Ecto neural progenitor cell (in vitro differentiated cells): ENCODE data around the gene TNFAIP8L2.
"Not testable (repeated sequence)": the region's sequence is repeated elsewhere in the genome, so short reads cannot be mapped to it uniquely, and the experiment has no call there.

Source experiments
- DNase-seq: peaks from one replicate; pipeline ENCODE4 v3.0.0-alpha.2; 2018; ENCODE audit warnings: low spot score

The TNFAIP8L2 gene

DNA sequence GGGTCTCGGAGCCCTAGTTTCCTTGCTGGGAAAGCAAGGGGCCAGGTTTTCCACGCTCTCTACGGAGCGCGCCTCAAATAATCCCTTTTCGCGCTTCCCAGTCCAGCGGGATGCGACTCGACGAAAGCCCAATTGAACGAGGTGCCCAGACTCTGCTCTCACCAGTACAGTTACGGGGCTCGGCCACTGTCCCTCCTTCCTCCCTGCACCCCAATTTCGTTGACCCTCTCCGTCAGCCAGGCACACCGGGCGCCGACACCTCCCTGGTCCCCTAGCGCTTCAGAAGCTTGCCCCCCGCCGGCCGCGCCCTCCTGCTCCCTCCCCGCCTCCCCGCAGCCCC, 10.4 kb upstream of the TNFAIP8L2 start:
- DNase-seq = peak; percentile 55

DNA sequence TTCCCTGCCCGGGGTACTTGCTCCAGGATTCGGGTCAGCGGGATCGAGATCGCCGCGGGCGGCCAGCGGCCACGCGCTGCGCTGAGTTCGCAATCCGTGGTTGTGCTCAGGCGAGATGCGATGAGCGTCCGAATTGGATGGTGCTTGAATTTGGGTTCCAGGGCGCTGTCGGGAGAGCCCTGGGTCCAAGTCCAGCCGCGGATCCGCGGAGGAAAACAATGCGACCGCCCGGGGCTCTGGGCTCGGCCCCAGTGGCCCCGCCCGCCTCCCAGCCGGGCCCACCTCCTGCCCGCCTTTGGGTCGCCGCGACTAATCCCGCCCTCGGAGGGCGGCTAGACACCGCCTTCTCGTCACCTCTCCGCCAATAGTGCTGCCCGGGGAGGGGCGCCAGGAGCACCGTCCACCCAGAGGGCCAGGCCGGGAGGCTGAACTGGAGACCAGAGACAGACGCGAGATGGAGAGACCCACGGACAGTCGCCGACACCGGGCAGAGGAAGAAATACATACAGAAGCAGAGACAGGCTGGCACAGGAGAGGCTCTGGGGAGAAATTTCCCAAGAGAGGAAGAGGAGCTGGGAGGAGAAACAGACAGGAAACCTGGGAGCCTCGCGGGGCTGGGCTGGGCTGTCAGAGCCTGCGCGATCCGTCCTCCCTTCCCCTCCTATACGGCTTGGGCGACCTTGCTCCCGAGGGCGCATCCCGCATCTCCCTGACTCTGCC, 9.9 kb upstream of the TNFAIP8L2 start, which contains the start of gene SEMA6C:
Gene SEMA6C, minus strand, starts transcription at position 220 of the 720 bp plus-strand sequence. CDS start 4,010 bp downstream, outside the sequence.
- DNase-seq = peak; percentile 95

DNA sequence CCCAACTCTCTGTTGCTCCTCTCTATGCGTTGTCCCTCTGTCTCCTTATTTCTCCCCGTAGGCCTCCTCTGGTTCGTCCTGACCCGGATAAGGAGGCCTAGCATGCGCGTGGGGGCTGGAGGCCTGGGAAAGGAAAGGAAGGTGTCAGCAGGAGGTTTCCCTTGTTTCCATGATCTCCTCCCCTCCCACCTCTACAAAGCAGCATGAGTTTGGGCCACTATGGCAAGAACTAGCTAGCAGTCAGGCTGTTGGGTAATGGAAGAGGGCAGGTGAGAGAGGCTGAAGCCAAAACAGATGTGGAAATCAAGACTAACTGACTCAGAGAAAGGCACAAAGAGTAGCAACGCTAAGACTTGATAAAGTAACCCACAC, 9.3 kb upstream of the TNFAIP8L2 start:
- DNase-seq = no peak

DNA sequence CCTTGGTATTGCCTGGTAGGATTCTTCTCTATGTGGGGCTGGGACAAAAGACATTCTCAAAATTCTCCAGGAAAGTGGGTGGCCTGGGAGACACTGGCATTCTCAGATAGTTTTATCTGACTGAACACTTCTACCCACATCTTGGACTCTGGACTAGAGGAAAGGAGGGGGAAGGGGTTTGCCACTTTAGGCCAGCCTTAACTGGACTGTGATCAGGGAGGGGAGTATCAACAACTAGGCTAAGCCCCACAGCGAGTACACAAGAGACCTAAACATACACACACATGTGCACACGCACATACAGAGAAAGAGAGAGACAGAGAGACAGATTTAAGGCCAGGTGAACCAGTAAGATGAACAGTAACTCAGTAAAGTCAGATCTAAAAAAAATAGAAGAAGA, 8.8 kb upstream of the TNFAIP8L2 start:
- no peak for DNase-seq

DNA sequence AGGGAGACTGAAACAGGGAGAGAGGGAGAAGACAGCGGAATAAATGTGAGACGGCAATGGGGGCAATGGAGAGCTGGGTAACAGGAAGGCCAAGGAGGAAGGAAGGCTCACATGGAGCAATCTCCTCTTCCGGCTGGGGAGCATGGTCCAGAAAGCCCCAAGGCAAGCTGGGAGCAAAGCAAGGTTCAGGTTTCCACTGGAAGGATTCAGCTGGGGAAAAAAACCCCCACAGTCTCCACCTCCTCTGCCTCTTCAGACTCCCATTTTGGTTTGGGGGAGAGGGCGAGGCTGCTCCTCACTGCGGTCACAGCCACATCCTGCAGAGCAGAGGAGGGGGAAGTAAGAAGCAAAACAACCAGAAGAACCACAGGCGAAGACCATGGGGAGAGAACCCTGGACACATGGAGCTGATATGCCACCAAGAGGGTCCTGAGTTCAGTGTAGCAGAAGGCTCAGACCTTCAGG, 650 bp downstream of the TNFAIP8L2 start:
- DNase-seq = no peak

DNA sequence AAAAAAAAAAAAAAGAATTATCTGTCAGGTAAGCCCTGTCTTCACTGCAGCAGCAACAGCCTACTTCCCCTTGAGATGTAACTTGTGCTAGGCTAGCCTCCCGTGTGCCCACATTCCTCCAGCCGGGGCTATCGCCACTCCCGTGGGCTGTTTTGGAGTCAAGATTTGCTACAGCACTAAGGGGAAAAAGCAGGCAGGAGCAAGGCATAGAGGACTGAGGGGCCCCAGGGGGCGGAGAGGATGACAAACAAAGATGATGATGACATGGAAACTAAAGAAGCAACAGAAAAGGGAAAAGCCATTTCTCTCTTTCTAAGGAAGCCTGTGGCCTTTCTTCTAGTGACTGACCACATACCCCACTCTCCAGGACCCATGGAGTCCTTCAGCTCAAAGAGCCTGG, 1.9 kb downstream of the TNFAIP8L2 start:
- DNase-seq = no peak

DNA sequence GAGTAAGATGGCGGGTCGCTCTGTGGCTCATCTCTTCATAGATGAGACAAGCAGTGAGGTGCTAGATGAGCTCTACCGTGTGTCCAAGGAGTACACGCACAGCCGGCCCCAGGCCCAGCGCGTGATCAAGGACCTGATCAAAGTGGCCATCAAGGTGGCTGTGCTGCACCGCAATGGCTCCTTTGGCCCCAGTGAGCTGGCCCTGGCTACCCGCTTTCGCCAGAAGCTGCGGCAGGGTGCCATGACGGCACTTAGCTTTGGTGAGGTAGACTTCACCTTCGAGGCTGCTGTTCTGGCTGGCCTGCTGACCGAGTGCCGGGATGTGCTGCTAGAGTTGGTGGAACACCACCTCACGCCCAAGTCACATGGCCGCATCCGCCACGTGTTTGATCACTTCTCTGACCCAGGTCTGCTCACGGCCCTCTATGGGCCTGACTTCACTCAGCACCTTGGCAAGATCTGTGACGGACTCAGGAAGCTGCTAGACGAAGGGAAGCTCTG, 2.4 kb downstream of the TNFAIP8L2 start:
- no peak for DNase-seq

DNA sequence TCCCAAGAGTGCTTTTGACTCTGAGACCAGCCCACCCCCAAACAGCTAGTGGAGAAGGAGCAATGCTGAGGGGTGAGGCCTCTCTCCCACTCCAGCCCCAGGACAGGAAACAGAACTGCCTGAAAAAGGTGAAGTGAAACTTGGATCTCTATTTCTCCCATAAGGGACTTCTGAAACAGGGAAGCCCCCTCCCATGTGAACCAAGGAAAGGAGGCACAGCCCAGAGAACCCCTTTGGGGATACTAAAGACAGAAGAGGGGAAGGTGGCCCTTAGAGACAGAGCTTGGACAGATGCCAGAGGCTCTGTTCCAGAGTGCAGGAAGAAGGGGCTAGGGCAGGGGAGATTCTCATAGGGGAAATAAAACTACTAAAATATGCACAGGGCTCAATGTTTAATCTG, 2.9 kb downstream of the TNFAIP8L2 start:
- no peak for DNase-seq

DNA sequence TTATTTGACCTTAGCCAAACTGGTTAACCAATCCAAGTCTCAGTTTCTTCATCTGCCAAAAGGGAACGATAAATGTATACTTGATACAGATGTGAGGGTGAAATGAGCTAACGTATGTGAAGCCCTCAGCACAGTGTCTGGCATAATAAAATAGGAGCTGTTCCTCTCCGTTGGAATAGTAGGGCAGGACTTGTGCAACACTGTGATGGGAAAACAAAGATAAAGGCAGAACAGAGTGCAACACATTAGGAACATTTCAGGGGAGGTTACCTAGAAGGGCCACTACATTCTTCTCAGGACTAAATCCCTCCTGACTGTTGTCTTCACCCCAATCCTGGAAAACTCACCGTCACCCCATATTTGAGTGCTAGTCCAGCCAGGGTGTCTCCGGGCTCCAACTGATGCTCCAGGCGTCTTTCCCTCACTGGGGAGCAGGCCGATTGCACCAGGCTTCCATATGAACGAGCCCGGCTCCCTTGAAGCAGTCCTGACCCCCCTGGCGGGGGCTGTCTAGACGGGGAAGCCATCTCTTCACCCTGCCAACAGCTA, 8.4 kb downstream of the TNFAIP8L2 start:
- DNase-seq = no peak

DNA sequence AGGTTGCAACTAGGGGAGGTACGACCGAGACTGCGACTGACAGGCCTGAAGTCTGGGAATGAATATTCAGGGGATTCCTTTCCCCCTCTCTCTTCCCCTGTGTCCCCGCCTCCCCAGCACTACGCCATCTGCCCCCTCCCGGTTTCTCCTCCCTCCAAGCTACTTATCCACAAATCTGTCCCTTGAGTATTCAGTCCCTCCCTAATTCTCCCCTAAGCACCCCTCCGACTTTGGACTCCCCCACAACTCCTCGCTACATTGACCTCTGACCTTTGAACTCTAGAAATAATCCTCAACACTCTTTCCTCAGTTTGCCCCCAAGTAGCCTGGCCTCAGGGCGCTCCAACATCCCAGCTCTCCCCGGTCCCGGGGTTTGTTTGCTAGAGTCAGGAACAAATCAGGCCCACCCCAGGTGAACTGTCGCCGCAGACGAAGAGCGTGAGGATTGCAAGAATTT, 8.9 kb downstream of the TNFAIP8L2 start:
- DNase-seq = peak; percentile 75

DNA sequence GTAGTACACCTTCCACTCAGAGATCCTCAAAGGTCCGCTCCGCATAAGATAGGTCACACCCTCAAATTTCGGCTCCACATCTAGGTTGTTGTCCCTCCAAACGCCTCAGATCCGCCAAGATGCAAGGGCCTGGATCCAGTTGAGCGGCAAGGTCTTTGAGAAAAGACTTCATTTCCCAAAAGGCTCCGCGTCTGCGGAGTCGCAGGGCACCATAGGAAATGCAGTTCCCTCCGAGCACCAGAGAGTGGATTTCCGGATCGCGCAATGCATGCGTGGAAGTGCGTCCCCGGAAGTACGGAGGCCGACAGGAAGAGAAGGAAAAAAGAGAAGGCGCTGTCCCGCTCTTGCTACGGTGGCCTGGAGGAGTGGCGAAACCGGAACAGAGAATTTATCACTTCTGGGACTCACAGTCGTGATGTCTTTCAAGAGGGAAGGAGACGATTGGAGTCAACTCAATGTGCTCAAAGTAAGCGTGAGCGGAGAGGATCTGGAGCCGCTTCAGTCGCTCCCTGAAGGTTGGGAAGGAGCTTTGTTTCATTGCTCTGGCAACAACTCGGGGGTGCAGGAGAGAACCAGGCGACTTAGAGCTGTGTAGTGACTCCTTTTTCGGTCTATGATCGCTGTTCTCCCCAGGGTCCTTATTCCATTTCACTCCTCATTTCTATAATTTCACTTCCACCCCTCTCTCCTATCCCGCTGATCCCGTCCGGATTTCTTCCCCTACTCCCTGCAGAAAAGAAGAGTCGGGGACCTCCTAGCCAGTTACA, 9.5 kb downstream of the TNFAIP8L2 start, which contains the start of the genes LYSMD1 and SCNM1:
Gene LYSMD1, minus strand, starts transcription at position 165 of the 767 bp plus-strand sequence. CDS start 644 bp downstream, outside the sequence.
Gene SCNM1, plus strand, starts transcription at position 407 of the 767 bp plus-strand sequence. Its CDS starts 9 bp downstream, at position 416.
- DNase-seq = peak; percentile 97

DNA sequence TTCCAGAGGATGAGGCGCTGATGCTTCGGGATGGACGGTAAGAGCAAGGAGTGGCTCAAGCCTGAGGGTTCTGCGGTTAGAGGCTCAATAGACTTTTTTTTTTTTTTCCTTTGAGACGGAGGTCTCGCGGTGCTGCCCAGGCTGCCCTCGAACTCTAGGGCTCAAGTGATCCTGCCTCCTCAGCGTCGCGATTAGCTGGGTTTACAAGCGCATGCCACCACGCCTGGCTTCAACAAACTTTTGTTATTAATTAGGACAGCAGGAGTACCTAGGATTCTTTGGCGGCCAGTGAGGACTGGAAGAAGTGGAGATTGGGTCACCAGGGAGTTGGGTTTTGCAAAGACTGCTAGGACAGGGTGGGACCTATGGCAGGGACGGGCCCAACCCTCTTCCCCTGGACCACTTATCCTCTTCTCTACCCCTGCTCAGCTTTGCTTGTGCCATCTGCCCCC, 10.1 kb downstream of the TNFAIP8L2 start:
- no peak for DNase-seq

DNA sequence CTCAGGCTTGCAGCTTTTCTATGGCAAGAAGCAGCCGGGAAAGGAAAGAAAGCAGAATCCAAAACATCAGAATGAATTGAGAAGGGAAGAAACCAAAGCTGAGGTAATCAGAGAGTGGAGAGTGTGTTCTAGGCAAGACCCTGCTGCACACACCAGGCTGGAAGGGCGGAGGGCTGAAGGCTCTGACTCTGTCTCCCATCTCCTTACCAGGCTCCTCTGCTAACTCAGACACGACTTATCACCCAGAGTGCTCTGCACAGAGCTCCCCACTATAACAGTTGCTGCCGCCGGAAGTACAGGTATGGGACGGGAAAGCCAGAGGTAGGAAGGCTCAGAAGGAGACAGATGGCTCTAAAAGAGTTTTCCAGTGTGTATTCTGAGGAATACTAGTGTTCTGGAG, 10.7 kb downstream of the TNFAIP8L2 start:
- DNase-seq = no peak

DNA sequence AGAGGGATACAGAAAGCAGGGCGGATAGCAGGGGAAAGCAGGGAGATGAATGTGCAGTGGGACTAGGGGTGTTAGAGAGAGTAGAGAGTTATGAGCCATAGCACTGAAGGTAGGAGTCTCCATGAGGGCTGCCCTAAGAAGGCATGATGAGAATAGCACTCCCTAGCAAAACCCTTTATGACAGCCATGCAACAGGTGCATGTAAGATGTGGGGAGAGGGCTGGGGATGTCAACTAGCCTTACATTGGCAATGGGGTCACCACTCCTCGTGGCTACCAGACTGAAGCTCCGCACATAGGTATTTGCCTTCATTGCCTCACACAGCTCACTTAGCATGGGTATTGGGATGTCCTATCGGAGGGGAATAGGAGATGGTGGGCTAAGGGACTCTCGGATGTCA, 14.7 kb downstream of the TNFAIP8L2 start:
- no peak for DNase-seq

DNA sequence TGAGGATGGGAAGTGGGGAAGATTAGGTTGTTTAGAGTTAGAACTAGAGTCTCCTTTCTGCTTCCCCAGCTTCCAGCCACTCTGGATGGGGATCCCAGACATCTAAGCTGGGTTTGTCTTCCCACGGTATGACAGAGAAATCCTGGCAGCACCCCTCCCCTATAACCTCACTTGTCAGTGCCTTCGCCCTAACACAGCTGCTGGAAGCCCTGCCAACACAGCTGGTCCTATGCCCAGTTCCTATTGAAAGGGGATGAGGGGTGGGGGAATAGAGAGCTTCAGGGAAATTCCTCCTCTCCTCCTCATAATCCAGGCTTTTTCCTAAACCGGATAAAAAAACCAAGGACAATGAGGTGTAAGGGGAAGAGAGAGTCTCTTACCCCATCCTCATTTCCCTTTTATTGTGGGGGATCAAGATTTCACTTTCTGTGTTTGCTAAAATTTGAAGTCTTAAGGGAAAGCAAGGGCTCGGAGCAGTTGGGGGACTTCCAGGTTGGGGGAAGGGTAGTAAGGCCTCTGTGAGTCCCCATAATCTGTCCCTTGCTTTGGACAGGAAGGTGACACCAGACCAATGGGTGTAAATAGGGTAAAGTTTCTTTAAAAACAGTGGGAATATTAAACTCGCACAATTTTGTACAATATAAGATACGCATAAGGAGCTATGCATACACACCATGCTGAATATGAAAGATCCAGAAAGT, 18.7 kb downstream of the TNFAIP8L2 start:
- no peak for DNase-seq

DNA sequence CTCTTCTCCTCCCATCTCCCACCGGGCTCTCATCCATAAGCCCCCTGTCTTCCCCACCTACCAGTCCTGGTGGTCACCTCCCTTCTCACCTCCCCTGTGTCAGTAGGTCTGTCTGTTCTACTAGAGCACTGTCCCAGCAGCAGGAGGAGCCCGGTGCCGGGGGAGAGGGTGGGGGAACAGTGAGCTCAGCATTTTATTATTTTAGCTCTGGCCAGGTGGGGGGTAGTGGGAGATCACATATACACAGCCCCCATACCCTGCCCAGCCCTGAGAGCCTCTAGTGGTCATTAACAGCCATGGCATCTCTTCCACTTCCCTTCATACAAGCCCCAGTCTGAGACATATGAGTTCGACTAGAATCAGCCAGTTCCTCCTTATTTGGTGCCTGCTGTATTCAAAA, 19.4 kb downstream of the TNFAIP8L2 start, which contains the start of gene TMOD4:
Gene TMOD4, minus strand, starts transcription at position 119 of the 400 bp plus-strand sequence. CDS start 1,106 bp downstream, outside the sequence.
- DNase-seq = no peak

DNA sequence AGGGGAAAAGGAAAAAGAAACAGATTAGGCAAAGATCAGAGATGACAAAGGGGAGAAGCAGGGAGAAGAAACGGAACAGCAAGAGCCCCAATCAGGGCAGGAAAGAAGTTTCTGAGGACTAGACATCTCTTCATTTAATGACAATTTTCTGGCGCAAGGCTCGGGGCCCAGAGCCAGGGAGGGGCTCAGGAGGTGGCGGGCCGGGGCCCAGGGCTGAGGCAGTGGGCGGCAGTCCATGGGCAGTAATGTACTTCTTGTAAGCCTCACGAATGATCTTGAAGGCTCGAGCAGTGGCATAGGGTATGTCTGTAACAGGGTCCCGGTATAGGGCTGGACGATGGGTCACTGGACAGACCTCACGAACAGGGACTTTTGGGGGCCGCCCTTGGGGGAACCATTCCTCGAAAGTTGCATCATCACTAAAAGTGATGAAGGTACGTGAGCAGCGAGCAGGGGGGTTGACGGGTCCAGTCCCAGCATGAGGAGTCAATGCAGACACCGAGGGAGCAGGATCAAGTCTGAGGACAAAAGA, 20.1 kb downstream of the TNFAIP8L2 start:
- DNase-seq = no peak

DNA sequence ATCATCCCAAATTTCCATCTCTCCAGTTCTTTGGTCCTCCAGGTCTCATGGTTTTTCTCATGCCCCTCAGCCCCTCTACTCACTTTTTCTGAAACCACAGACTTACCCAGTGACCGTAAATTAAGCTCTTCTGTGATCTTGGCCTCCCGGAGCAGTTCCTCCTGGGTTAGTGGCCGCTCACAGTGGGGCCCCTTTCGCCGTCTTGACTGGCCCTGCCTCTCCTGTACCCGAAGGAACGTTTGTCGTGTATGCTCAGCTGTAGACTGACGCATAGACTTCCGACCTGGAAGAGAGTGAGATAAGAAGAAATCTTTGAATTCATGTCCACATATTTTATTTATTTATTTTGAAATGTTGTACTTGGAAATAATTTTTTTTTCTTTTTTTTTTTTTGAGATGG, 27.8 kb downstream of the TNFAIP8L2 start:
- no peak for DNase-seq

DNA sequence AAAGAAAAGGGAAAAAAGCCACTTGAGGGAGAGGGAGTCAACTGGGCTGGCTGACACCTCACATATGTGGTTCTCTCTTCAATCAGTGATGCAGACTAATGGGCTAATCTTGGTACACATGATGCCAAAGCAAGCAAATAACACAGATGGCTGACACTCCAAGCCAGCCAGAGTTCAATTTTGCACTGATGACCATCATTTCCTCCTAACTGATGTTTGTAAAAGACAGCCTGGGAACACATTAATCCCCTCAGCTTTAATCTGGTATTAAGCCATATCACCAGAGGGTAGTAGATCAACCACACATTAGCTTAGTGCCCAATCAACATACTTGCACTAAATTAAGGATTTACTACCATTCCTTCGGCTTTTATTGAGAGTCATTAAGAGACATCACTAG, 30.8 kb downstream of the TNFAIP8L2 start:
- no peak for DNase-seq

DNA sequence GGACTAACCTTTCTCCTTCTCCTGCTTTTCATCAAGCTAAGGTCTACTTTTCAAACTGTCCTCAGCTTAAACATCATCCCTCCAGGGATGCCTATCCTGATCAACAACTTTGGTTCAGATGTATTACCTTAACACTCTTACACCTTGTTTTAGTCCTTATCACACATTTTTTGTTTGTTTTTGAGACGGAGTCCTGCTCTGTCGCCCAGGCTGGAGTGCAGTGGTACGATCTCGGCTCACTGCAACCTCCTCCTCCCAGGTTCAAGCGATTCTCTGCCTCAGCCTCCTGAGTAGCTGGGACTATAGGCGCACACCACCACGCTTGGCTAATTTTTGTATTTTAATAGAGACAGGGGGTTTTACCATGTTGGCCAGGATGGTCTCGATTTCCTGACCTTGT, 32.2 kb downstream of the TNFAIP8L2 start:
- not testable (repeated sequence) for DNase-seq

DNA sequence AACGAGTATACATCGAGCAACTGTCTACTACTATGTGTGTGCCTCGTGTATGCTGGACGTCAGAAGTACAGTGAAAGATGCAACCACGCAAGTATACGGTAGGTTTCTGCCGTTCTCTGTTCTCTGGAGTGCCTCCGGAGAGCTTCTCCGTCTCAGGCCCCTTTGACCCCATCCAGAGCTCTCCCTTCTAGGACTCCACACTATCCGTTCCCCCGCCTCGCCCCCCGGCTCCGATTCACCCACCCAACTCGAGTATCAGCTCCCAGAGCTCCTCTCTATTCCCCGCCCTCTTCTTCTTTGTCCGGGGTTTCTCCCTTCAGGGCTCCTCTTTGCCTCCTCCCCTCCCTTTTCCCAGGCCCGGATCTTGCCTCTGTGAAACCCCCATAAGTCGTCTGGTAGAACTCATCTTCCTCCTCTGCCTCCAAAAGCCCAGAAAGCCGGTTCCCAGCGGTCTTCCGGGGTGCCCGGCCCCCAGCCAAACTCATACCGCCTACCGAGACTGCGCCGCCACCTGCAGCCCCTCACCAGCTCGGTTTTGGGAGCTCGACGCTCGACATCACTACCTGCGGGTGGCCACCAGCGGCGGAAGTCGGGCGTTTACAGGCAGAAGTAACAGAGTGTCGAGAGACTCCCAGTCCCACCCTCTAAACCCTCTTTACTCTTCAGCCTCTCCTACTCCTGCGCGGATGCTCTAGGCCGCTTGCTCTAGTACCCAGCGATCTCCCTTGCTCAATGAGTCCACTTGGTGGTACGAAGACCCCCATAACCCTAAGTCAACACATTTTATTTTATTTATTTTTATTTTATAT, 33.4 kb downstream of the TNFAIP8L2 start, which contains the start of gene VPS72:
Gene VPS72, minus strand, starts transcription at position 561 of the 809 bp plus-strand sequence. Its CDS starts 76 bp downstream, at position 485.
- DNase-seq = peak; percentile 89
